Gastroesophageal sphincter (tissue), 3 donors: Measurements from ENCODE around the gene RASGEF1C.

Experiments
- CTCF ChIP-seq, 4 experiments: fragments of 200-600 bp in 2 of 4; fragments of 450-650 bp in 2 of 4; sonication (generic) in 1 of 4; IDR thresholded peaks; one replicate each; pipeline ENCODE4 v1.5.1; 2017 to 2019; ENCODE audit warnings: antibody characterized with exemption in 4 of 4, mild to moderate bottlenecking in 2 of 4, moderate library complexity in 2 of 4
- EP300 ChIP-seq: sonication (generic); formaldehyde crosslinking; IDR thresholded peaks from one replicate; pipeline ENCODE4 v1.6.1; 2017; ENCODE audit warnings: antibody characterized with exemption, mild to moderate bottlenecking
- POLR2A ChIP-seq, 2 donors: fragments of 450-650 bp; IDR thresholded peaks; one replicate each; pipeline ENCODE4 v1.6.1; 2017; ENCODE audit warnings: antibody characterized with exemption in 2 of 2, mild to moderate bottlenecking in 2 of 2, moderate library complexity in 1 of 2
- POLR2AphosphoS5 ChIP-seq: sonication (generic); formaldehyde crosslinking; IDR thresholded peaks from one replicate; pipeline ENCODE4 v1.6.1; 2017; ENCODE audit warnings: antibody characterized with exemption

DNA sequence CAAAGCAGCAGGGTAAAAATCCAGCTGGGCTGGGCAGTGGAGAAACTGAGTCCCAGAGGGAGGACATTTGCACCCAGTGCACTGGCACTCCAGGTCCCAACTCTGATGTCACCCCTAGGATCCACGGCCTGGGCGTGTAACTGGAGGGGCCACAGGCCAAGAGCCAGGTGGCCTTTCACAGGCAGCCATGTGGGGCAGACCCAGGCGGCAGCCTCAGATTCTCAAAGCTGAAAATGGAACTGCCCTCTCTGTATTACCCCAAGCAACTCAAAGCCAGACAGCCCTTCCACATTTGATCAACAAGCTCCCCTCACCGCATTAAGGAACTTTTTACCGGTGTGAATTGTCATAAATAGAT is 46.7 kb downstream of the RASGEF1C start:
- TF ChIP-seq POLR2A (IDR thresholded peaks at IDR 0.05) (no peak), CTCF (IDR thresholded peaks at IDR 0.05) (no peak), POLR2AphosphoS5 (no peak), EP300 (no peak)
